ENCODE data around the gene FSHR.

DNA sequence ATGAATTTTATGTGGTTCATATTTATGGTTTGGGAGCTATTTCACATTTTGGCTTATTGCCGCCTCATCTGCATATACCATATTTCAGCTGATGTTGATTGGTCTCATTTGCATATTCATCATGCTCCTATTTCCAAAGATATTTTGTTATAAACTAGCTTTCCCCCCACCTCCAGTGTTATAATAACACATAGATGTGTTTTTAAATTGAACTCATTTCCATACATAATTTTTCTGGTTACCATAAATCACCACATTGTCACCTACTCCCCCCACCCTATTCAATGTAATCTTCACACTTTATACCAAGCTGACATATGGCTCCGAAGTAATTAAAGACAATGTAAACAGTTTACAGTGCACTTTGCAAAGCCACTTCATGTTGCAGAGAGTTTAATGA lies 101.2 kb downstream of the FSHR start:
- no peak for TF ChIP-seq POLR2A (IDR thresholded peaks at IDR 0.05)
- TF ChIP-seq, protein P1, sequence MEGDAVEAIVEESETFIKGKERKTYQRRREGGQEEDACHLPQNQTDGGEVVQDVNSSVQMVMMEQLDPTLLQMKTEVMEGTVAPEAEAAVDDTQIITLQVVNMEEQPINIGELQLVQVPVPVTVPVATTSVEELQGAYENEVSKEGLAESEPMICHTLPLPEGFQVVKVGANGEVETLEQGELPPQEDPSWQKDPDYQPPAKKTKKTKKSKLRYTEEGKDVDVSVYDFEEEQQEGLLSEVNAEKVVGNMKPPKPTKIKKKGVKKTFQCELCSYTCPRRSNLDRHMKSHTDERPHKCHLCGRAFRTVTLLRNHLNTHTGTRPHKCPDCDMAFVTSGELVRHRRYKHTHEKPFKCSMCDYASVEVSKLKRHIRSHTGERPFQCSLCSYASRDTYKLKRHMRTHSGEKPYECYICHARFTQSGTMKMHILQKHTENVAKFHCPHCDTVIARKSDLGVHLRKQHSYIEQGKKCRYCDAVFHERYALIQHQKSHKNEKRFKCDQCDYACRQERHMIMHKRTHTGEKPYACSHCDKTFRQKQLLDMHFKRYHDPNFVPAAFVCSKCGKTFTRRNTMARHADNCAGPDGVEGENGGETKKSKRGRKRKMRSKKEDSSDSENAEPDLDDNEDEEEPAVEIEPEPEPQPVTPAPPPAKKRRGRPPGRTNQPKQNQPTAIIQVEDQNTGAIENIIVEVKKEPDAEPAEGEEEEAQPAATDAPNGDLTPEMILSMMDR (IDR thresholded peaks at IDR 0.05): no peak
